HG02610 (cell line): ENCODE data around the gene ARSA.

ENCODE experiments used
- ATAC-seq: cut with Tn5 transposase; IDR thresholded peaks from one replicate; pipeline ENCODE4 v1.9.1; 2021; ENCODE audit warnings: mild to moderate bottlenecking, moderate library complexity; ENCODE audit not compliant: unreplicated experiment

Gene ARSA

DNA sequence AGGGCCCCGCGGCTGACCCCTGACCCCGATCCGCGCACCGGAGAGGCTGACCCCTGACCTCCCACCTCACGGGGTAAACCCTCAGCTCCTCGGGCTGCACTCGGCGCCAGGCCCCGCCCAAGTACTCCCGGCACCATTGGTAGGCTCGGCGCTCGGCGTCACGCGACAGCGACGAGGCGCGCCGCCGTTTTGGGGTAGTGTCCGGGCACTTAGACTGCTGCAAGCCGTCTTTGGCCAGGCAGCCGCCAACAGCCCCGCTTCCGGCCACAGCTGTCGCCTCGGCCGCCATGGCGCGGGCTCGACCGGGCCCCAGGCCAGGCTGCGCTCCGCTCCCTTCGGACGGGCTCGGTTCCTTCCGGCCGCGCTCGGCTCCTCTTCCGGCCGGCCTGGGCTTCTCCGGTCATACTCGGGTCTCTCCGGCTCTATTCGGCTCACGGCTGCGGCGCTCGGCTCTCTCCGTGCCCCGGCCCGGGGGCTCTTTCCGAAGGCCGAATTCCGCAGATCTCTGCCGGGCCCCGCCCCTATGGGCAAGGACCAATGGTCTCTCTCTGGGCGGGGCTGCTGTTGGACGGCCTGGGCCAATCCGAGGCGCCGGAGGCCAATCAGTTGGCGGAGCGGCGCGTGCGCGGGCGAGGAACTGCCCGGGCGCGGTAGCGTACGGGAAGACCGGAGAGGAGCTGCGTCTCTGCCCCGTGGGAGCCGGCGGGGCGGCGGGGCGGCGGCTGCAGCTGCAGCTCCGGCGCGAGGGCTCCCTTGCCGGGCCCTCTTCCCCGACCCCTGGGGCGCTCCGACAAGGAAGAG is 45.3 kb downstream of the ARSA start, which contains the start of gene CHKB:
Gene CHKB, minus strand, starts transcription at position 357 of the 801 bp plus-strand sequence. Its CDS starts 68 bp downstream, at position 289.
- ATAC-seq, result peak; percentile 89

DNA sequence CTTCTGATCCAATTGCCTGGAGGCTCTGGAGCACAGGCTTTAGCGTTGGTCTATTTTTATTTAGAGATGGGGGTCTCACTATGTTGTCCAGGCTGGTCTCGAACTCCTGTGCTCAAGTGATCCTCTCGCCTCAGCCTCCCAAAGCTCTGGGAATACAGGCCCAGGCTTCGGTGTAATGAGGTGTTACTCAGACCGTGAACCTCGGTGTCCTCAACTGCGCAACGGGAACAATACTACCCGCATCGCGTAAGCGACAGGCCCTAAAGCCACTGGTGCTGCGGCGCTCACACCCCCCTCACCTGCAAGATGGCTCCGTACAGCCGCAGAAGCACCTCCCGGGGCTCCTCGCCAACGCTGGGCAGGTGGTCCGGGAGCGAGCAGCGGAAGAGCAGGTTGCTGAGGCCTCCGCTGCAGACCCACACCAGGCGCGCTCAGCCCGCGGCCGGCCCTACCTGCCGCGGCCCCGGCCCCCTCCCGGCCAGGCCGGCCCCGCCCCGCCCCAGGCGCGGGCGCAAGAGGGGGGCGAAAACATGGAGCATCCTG is 45.9 kb downstream of the ARSA start:
- peak; percentile 7 for ATAC-seq

DNA sequence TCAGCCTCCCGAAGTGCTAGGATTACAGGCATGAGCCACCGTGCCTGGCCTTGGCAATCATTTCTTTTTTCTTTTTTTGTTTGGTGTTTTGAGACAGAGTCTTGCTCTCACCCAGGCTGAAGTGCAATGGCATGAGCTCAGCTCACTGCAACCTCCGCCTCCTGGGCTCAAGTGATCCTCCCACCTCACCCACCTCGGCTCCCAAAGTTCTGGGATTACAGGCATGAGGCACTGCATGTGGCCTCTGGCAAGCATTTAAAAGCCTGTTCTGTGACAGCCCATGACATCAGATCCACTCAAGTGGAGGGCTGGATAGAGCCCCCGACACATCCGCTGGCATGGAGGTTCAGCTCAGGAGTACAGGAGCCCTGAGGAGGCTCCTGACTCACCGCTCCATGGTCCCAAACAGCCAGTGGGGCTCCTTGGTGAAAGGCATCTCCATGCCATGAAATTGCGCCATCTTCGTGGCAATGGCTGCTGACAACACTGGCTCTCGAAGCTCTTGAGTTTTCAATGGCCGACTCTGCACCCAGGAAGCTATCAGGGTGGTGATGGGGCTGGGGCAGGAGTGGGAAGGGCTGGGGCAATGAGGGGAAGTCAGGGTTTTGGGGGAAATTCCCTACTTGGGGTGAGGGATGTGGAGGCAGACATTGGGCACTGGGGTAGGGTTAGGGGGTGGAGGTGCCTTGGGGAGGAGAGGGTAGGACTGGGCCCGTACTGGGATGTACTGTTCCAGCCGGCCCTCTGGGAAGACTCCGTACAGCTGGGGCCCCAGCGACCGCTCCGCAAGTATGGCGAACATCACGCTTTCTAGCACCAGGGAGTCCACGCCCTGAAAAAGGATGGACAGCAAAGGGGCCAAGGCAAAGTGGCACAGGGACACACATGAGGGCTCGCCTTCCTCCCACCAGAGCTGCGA is 46.7 kb downstream of the ARSA start:
- no peak for ATAC-seq

DNA sequence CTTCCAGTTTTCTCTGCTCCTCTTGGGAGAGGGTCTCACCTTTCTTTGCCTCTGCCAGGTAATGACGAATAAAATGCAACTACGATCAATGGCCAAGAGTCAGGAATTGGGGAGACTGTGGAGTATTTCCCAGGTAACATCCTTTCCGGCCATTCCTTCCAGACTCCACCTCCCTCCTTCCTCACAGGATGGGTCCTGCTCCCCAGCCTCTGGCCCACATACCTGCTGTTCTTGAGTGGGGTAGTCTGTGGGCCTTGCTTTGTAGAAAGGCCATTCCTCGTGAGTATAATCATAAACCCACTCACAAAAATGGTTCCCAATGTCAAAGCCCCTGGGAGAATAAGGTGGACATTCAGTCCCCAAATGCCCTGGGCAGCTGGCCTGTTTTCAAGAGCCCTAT is 48.2 kb downstream of the ARSA start:
- no peak for ATAC-seq

DNA sequence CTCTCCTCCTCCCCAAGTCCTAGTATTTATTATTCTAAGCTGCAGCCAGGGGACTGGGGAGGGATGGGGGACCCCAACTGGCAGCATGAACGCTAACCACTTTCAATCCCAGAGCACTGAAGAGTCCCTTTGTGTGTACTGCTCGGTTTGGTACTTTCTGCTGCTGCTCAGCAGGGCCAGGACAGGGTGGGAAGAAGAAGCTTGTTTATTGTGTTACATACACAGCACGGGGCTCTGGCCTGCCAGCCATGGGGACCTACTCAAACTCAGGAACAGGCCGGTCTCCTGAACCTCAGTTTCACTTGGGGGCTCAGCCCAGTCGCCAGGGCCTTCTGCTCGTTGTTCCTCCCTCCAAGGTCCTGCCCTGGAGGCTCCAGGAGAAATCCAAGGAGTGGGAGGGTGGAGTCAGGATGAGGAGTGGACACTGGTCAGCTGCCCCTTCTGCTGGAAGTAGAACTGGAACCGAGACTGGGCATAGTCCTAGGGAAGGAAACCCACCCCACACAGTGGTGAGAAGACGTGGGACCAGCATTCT is 49.1 kb downstream of the ARSA start:
- ATAC-seq, result no peak

DNA sequence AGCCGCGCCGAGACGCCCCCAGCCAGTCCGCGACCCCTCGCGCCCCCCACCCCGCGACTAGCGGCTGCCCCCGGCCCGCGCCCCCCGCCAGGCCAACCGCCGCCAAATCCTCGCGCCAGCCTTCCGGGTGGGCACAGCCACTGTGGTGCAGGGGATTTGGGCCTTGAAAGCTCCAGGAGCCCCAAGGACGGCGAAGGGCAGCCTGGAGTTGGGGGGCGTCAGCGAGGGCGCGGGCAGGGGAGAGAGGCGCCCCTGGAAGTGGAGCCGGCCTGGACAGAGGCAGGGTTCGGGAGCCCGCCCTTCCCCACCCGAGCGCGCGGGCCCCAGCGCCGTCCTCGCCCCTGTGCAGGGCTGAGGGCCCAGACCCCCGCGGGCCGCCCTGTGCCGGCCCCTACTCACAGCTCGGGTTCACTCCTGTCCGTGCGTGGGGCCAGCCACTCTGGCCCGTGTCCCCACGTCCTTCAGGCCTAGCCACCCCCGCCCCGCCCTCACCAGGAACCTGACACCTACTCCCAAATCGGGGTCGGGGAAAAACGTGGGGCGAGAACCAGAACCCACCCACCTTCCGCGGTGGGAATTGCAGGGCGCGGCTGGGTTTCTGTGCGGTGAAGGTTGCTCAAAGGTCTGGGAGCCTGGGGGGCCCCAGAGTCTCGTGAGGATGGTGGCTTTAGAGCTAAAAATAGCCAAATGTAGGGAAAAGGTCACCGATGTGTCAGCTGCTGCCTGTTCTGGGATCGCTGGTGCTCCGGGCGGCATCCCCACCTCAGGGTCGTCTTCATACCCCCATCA is 49.8 kb downstream of the ARSA start, which contains the start of gene CPT1B:
Gene CPT1B, minus strand, starts transcription at position 441 of the 789 bp plus-strand sequence. CDS start 512 bp downstream, outside the sequence.
- no peak for ATAC-seq

DNA sequence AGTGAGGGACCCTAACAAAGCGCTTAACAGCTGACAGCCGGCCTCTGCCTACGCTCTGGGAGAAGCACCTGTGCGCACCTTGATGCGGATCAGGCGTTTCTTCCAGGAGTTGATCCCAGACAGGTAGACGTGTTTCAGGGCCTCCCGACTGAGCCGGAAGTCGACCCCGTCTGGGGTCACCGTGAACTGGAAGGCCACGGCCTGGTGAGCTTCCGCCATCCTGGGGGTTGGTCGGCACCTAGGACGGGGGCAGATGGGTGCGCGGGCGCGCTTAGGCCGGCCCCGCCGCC is 50.3 kb downstream of the ARSA start:
- ATAC-seq, result no peak

DNA sequence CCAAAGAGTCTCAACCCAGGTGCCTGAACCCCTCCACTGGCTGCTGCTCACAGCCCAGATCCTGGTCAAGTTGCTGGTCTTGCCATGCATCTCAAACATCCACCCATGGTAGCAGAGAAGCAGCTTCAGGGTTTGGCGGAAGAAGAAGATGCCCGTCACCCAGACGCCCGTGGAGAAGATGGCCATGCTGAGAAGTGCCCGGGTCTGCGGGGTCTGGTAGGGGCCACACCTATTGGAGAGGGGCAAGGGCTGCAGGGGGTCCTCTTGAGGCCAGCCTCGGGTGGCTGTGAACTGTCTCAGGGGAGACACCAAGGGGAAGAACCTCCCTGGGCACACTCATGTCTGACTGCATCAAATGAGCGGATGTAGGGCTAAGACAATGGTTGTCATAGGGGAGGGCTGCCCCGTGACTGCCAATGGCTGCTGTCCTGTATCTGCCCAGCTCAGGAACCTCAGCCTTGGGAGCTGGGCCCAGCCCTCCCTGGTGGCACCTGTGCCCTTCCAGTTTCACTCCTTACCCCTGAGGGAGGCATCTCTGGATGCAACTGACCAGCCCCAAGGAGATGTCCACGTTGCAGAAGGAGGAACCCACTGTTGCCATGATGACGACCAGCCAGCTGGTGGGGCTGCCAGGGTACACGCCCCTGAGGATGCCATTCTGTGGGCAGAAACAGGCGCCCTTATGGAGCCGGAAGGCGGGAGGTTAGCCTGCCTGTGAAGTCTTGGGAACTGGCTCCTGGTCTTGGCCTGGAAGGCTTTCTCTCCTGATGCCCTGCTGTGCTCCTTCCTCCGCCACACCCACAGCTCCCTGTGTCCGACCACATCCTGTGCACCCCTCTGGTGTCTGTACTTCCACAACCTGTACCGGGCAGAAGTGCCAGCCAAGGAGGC is 50.9 kb downstream of the ARSA start:
- ATAC-seq, result no peak

DNA sequence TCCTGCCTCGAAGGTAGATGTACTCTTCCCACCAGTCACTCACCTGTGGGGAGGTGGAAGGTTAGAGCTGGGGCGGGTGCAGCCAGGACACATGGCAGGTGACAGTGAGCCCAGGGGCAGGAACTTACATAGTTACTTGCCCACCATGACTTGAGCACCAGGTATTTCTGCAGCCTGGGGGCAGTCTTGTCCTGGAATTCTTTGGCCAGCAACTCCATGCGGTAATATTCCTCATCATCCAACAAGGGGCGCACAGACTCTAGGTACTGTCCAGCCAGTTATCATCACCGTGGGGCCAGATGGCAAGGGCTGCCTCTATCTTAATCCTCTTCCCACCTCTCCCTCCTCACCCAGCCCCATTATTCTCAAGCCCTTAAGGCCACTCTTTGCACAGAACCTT is 51.9 kb downstream of the ARSA start:
- ATAC-seq, result no peak

DNA sequence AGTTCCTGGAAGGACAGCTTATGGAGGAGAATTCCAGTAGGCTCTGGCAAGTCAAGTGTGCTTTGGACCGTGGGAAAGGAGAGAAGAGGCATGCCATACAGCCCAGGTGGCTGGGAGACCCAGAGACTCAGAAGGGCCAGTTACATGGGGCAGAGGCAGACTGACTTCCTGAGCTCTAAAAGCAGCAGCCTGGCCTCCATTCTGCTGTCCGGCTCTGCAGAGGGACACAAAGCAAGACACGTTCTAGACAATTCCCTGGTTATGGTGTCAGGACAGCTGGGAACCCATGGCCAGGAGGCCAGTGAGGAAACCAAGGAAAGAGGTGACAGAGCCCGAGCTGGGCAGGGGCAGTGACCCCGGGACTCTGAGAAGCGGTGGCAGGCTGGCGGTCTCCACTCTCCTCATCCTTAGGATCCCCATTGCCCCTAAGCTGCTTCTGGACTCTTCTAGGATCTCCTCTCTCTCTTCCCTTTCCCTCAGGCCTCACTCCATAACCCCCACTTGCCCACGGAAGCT is 52.5 kb downstream of the ARSA start:
- ATAC-seq, result no peak
